H4 (cell line): ENCODE results near the gene UVRAG. TPM values are rescaled to one million over a fixed set of nuclear protein-coding genes. Genes with fewer than 3 reads are reported as not detected.

Source experiments
- DNase-seq: peaks from one replicate; pipeline ENCODE4 v3.0.0-alpha.2; 2015; ENCODE audit warnings: low spot score
- total RNA-seq: library from RNA; depleted of rRNA; stranded (reverse); fragments of >200 nt; shearing (Covaris generic); gene quantifications from 2 replicates; pipeline ENCODE4 v1.2.3, GENCODE V29; 2014

Gene UVRAG
- total RNA-seq, 1 experiment from 2014 or later = 10.0 TPM

GRCh38 chr11:75802913-75803820, 11.8 kb upstream of the UVRAG start:
- DNase-seq = peak; percentile 49

- DNase-seq = no peak
These were observed 5.9 kb upstream of the UVRAG start for GRCh38 chr11:75809111-75809510.

GRCh38 chr11:75809991-75810390, 5.0 kb upstream of the UVRAG start:
- DNase-seq = no peak

- DNase-seq = no peak
These were observed 4.2 kb upstream of the UVRAG start for GRCh38 chr11:75810637-75811390.

DNA sequence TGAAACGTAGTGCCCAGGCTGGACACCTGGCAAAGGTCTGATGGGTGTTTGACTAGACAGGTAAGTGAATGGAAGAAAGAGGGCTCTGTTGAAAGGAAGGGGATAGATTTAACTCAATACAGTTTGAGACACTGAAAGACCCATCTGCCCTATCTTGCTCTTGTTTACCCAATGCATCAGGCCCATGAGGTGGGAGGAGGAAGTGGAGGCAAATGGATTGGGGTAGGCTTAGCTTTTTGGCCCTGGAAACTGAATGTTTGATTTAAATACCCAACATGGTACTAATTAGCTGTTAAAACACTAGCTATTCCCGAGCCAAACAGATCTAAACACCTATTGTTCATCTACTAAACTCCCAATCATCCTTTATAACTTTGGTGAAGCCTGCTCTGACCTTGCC, 3.5 kb upstream of the UVRAG start:
- DNase-seq = no peak

GRCh38 chr11:75812542-75813040, 2.4 kb upstream of the UVRAG start:
- DNase-seq = no peak

GRCh38 chr11:75813124-75813523, 1.9 kb upstream of the UVRAG start:
- DNase-seq = no peak

- DNase-seq = no peak
These were observed 1.4 kb upstream of the UVRAG start for GRCh38 chr11:75813622-75814039.

- DNase-seq = no peak
These were observed 690 bp upstream of the UVRAG start for GRCh38 chr11:75814363-75814676.

GRCh38 chr11:75815345-75816168, 547 bp downstream of the UVRAG start:
- DNase-seq = no peak

GRCh38 chr11:75816561-75817239, 1.7 kb downstream of the UVRAG start:
- no peak for DNase-seq

DNA sequence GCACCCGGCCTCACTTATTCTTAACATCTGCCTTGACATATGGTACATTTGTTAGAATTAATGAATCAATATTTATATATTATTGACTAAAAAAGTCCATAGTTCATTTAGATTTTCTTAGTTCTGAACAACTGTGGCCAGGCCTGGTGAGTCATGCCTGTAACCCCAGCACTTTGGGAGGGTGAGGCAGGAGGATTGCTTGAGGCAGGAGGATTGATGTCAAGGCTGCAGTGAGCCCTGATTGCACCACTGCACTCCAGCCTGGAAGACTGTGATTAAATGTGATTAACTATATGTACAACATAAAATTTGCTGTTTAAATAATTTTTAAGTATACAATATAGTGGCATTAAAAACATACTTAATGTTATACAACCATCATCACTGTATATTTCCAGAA, 5.6 kb downstream of the UVRAG start:
- DNase-seq = no peak

GRCh38 chr11:75821202-75821601, 6.2 kb downstream of the UVRAG start:
- no peak for DNase-seq

DNA sequence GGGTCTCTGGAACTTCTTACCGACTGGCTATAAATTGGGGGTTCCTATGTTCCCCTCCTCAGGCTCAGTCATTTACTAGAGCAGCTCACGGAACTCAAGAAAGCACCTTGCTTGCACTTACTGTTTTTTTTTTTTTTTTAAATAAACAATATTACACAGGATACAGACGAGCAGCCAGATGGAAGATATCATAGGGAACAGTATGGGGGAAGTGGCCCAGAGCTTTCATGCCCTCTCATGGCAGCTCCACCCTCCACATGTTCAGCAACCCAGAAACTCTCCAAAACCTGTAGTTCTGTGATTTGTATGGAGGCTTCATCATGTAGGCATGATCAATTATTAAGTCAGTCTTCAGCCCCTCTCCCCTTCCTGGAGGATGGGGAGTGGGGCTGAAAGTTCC, 7.5 kb downstream of the UVRAG start:
- no peak for DNase-seq

GRCh38 chr11:75823415-75823814, 8.4 kb downstream of the UVRAG start:
- DNase-seq = no peak

GRCh38 chr11:75823946-75824345, 8.9 kb downstream of the UVRAG start:
- DNase-seq = no peak

DNA sequence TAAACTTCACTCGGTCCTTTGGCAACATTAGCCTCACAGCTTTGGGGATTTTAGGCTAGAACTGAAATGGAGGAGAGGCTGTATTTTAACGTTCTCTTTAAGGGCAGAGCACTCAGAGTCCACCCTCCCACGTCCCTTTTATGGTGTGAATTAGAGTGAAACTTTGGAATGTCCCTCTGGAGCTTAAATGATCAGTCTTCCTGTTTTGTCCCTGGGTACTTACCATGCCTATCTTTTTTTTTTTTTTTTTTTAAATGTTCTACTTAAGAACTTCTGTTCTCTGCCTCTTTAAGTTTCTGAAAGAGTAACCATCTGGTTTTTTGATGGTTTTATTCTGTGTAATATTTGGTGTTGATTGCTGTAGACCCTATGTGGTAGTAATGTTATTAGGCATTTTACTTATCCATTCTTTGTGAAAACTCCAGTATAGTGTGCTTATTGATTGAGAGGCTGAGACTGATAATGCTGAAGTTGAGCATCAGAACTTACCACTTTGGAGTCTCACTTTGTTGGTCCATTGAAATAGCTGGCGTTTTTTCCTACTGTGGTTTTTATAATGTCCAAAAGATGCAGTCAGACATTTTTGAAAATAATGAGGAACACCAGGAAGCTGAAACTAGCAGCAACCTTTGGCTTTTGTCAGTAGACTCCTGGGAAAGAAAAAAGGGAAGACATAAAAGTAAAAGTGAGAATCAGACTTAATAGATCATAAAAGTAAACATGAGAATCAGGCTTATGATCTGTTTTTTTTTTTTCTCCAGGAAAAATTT, 11.6 kb downstream of the UVRAG start:
- no peak for DNase-seq

GRCh38 chr11:75827562-75827961, 12.6 kb downstream of the UVRAG start:
- DNase-seq = no peak

GRCh38 chr11:75831915-75832502, 17.0 kb downstream of the UVRAG start:
- no peak for DNase-seq

GRCh38 chr11:75834728-75835127, 19.7 kb downstream of the UVRAG start:
- DNase-seq = no peak
